H1 (cell line): ENCODE measurements around the gene TMEM131L. TPM values are rescaled to one million over a fixed set of nuclear protein-coding genes. Genes with fewer than 3 reads are reported as not detected.

Source experiments
- CTCF ChIA-PET: fragments of 300-600 bp; sonication (Branson Sonifier 250); formaldehyde crosslinking; loops from one replicate; lab custom pipeline; 2021; ENCODE audit not compliant: partially characterized antibody; lab: Charles Lee
- POLR2A ChIA-PET: fragments of 300-600 bp; sonication (Branson Sonifier 250); formaldehyde crosslinking; loops from one replicate; lab custom pipeline; 2021; ENCODE audit warnings: inconsistent platforms; ENCODE audit not compliant: partially characterized antibody; lab: Charles Lee
- DNase-seq, 2 experiments: peaks; one replicate each; pipeline versions ENCODE4 v3.0.0 to v3.0.0-alpha.2; 2010 to 2022; ENCODE audit warnings: low spot score in 2 of 2, low read depth in 1 of 2, mixed read lengths in 1 of 2
- FAIRE-seq: peaks from 2 replicates; lab custom pipeline; 2011; peaks lifted over from hg19 to GRCh38; lab: Jason Lieb, UNC
- H2AFZ ChIP-seq: 2 replicates; pipeline ENCODE4 v1.8.1; 2012; ENCODE audit warnings: low read length, inconsistent platforms
- H2AK5ac ChIP-seq: 2 replicates; pipeline ENCODE4 v1.6.1; 2013; ENCODE audit warnings: low read depth, low read length
- H2BK120ac ChIP-seq: replicated peaks from 2 replicates; pipeline ENCODE3; 2013; ENCODE audit warnings: low read depth, low read length, inconsistent platforms
- H2BK12ac ChIP-seq: 2 replicates; pipeline ENCODE4 v1.6.1; 2013; ENCODE audit warnings: low read depth, low read length
- H2BK15ac ChIP-seq: 2 replicates; pipeline ENCODE4 v1.6.1; 2013; ENCODE audit warnings: low read length
- H2BK20ac ChIP-seq: 2 replicates; pipeline ENCODE4 v1.6.1; 2013; ENCODE audit warnings: low read length
- H2BK5ac ChIP-seq: 2 replicates; pipeline ENCODE4 v1.6.1; 2013; ENCODE audit warnings: low read depth, low read length
- H3K14ac ChIP-seq: 2 replicates; pipeline ENCODE4 v1.6.1; 2013; ENCODE audit warnings: inconsistent platforms; ENCODE audit not compliant: insufficient read length
- H3K18ac ChIP-seq: 2 replicates; pipeline ENCODE4 v1.6.1; 2013; ENCODE audit warnings: low read length; ENCODE audit errors: extremely low read depth
- H3K23ac ChIP-seq: 2 replicates; pipeline ENCODE4 v1.6.1; 2013; ENCODE audit warnings: inconsistent platforms; ENCODE audit not compliant: insufficient read length
- H3K23me2 ChIP-seq: 2 replicates; pipeline ENCODE4 v1.6.1; 2013; ENCODE audit warnings: low read depth, low read length
- H3K27ac ChIP-seq: 2 replicates; pipeline ENCODE4 v1.6.1; 2011; ENCODE audit warnings: low read depth, low read length, inconsistent platforms
- H3K27me3 ChIP-seq, 4 experiments: replicated peaks in 1 of 4; 1 replicate in 1 of 4; 2 replicates in 3 of 4; pipeline versions ENCODE4 v1.6.1 to v1.8.1; 2011 to 2013; ENCODE audit warnings: low read length in 3 of 4, mild to moderate bottlenecking in 3 of 4, inconsistent platforms in 2 of 4, mixed read lengths in 2 of 4, moderate library complexity in 1 of 4; ENCODE audit not compliant: control insufficient read depth in 3 of 4, insufficient read depth in 3 of 4; ENCODE audit errors: extremely low read depth in 1 of 4
- H3K36me3 ChIP-seq, 4 experiments: 2 replicates each; pipeline versions ENCODE4 v1.6.1 to v1.8.1; 2011 to 2013; ENCODE audit warnings: mild to moderate bottlenecking in 4 of 4, low read length in 3 of 4, moderate library complexity in 2 of 4, control low read depth in 1 of 4, inconsistent platforms in 1 of 4; ENCODE audit not compliant: insufficient read depth in 4 of 4, control insufficient read depth in 2 of 4
- H3K4ac ChIP-seq: replicated peaks from 2 replicates; pipeline ENCODE3; 2013; ENCODE audit warnings: low read length, low read depth, mixed read lengths, inconsistent platforms; ENCODE audit not compliant: insufficient read length
- H3K4me1 ChIP-seq, 4 experiments: replicated peaks in 1 of 4; 1 replicate in 1 of 4; 2 replicates in 3 of 4; pipeline versions ENCODE4 v1.6.1 to v1.8.1; 2011 to 2013; ENCODE audit warnings: low read length in 3 of 4, inconsistent platforms in 2 of 4, mixed read lengths in 1 of 4; ENCODE audit not compliant: insufficient read depth in 4 of 4, control insufficient read depth in 3 of 4
- H3K4me2 ChIP-seq, 2 experiments: 2 replicates each; pipeline versions ENCODE4 v1.6.1 to v1.8.1; 2011 to 2013; ENCODE audit warnings: low read depth in 2 of 2, low read length in 2 of 2, control low read depth in 1 of 2, inconsistent platforms in 1 of 2, mild to moderate bottlenecking in 1 of 2; ENCODE audit not compliant: insufficient read depth in 1 of 2
- H3K4me3 ChIP-seq, 4 experiments: fragments of 200-600, 300-600 bp in 1 of 4; sonication (generic), shearing (Covaris generic), sonication (Bioruptor Twin) in 1 of 4; 2 replicates each; pipeline versions ENCODE4 v1.5.1 to v1.8.1; 2011 to 2016; ENCODE audit warnings: low read length in 4 of 4, low read depth in 3 of 4, control low read depth in 2 of 4, inconsistent platforms in 2 of 4, mild to moderate bottlenecking in 2 of 4, mixed read lengths in 1 of 4, moderate library complexity in 1 of 4; ENCODE audit not compliant: insufficient read depth in 2 of 4; ENCODE audit errors: extremely low read depth in 1 of 4
- H3K56ac ChIP-seq: replicated peaks from 2 replicates; pipeline ENCODE3; 2013; ENCODE audit warnings: low read depth, mild to moderate bottlenecking, mixed read lengths, low read length, inconsistent platforms; ENCODE audit not compliant: insufficient read length
- H3K79me1 ChIP-seq: 2 replicates; pipeline ENCODE4 v1.6.1; 2013; ENCODE audit warnings: low read depth, low read length, control low read depth
- H3K79me2 ChIP-seq, 2 experiments: 2 replicates each; pipeline versions ENCODE4 v1.6.1 to v1.8.1; 2012 to 2013; ENCODE audit warnings: low read length in 2 of 2, mild to moderate bottlenecking in 2 of 2, inconsistent platforms in 1 of 2; ENCODE audit not compliant: insufficient read depth in 2 of 2, control insufficient read depth in 1 of 2
- H3K9ac ChIP-seq, 4 experiments: replicated peaks in 1 of 4; 1 replicate in 1 of 4; 2 replicates in 3 of 4; pipeline versions ENCODE4 v1.6.1 to v1.8.1; 2011 to 2013; ENCODE audit warnings: low read depth in 3 of 4, low read length in 3 of 4, control low read depth in 2 of 4, mild to moderate bottlenecking in 2 of 4, moderate library complexity in 2 of 4, inconsistent platforms in 1 of 4; ENCODE audit errors: extremely low read depth in 1 of 4
- H3K9me3 ChIP-seq, 2 experiments: 2 replicates each; pipeline versions ENCODE4 v1.6.1 to v1.8.1; 2012 to 2013; ENCODE audit warnings: mild to moderate bottlenecking in 2 of 2, moderate library complexity in 2 of 2, control low read depth in 1 of 2, inconsistent platforms in 1 of 2, low read depth in 1 of 2, low read length in 1 of 2, mixed read lengths in 1 of 2; ENCODE audit not compliant: insufficient read depth in 2 of 2
- H4K20me1 ChIP-seq, 2 experiments: replicated peaks in 1 of 2; 2 replicates each; pipeline versions ENCODE3 to v1.8.1; 2011 to 2013; ENCODE audit warnings: inconsistent platforms in 2 of 2, low read length in 2 of 2, mild to moderate bottlenecking in 1 of 2; ENCODE audit not compliant: insufficient read depth in 2 of 2, control insufficient read depth in 1 of 2
- H4K5ac ChIP-seq: 2 replicates; pipeline ENCODE4 v1.6.1; 2013; ENCODE audit warnings: low read length, low read depth, mixed read lengths, inconsistent platforms; ENCODE audit not compliant: insufficient read length
- H4K8ac ChIP-seq: 2 replicates; pipeline ENCODE4 v1.8.0; 2013; ENCODE audit warnings: mild to moderate bottlenecking, moderate library complexity, low read length, inconsistent platforms; ENCODE audit not compliant: insufficient read depth; ENCODE audit errors: extremely low read depth
- H4K91ac ChIP-seq: replicated peaks from 2 replicates; pipeline ENCODE3; 2013; ENCODE audit warnings: low read length, mixed read lengths, inconsistent platforms; ENCODE audit not compliant: insufficient read length
- BRCA1 ChIP-seq: IDR thresholded peaks from 2 replicates; pipeline ENCODE4 v1.6.1; 2012; ENCODE audit warnings: low read depth, low read length, improper control_type of control experiment
- GABPA ChIP-seq: IDR thresholded peaks from 2 replicates; pipeline ENCODE4 v1.6.1; 2011; ENCODE audit warnings: mild to moderate bottlenecking, low read length, moderate library complexity, borderline replicate concordance; ENCODE audit not compliant: insufficient read depth
- KDM5A ChIP-seq: fragments of 200-600 bp; IDR thresholded peaks from 2 replicates; pipeline ENCODE4 v1.7.1; 2012; ENCODE audit warnings: mild to moderate bottlenecking, low read length, inconsistent platforms, mixed read lengths
- WGBS, 2 experiments: shearing (Covaris generic) in 1 of 2; methylation state at CpG; one replicate each; pipeline versions ENCODE4 v1.1.6 to v1.1.7; 2013 to 2015; ENCODE audit warnings: low lambda C conversion rate in 2 of 2, mixed read lengths in 2 of 2, inconsistent platforms in 1 of 2, low coverage in 1 of 2, missing lambda C conversion rate in 1 of 2; ENCODE audit not compliant: insufficient replicate concordance in 2 of 2, insufficient coverage in 1 of 2, insufficient read length in 1 of 2; ENCODE audit errors: extremely low coverage in 1 of 2, missing lambda C conversion rate in 1 of 2; 5-methylcytosine and 5-hydroxymethylcytosine counted together
- polyA plus RNA-seq, 7 experiments: library from polyadenylated mRNA; depleted of rRNA in 3 of 7; stranded (reverse) in 5 of 7; unstranded in 2 of 7; fragments of >200 nt in 5 of 7; fragments of 200-250 nt in 2 of 7; gene quantifications; 1 replicate in 5 of 7; 2 replicates in 1 of 7; 4 replicates in 1 of 7; pipeline versions ENCODE4 v1.2.1 to v1.2.3, GENCODE V29; 2011 to 2013; ENCODE audit warnings: missing spikeins in 2 of 7, mixed read lengths in 2 of 7
- total RNA-seq: library from RNA; stranded (reverse); fragmentation: NEBNext Ultra II Directional; extraction: Animal tissue kit (Norgen Biotek cat#: 25700); gene quantifications from 2 replicates; pipeline ENCODE4 v1.2.1, GENCODE V29; 2021
- TF ChIP-seq, protein P1 (sequence below), 3 experiments: IDR thresholded peaks; 1 replicate in 2 of 3; 2 replicates in 1 of 3; pipeline versions ENCODE4 v1.5.1 to v1.6.1; 2011; ENCODE audit warnings: low read length in 3 of 3, mild to moderate bottlenecking in 3 of 3, inconsistent platforms in 2 of 3, low read depth in 1 of 3, moderate library complexity in 1 of 3; ENCODE audit not compliant: insufficient read depth in 1 of 3; ENCODE audit errors: control extremely low read depth in 1 of 3
- TF ChIP-seq, protein P2 (sequence below): IDR thresholded peaks from 2 replicates; pipeline ENCODE4 v1.6.1; 2011; ENCODE audit warnings: low read length, improper control_type of control experiment
- TF ChIP-seq, protein P3 (sequence below): IDR thresholded peaks from 2 replicates; pipeline ENCODE4 v1.6.1; 2012; ENCODE audit warnings: inconsistent platforms
- TF ChIP-seq, protein P4 (sequence below): IDR thresholded peaks from 2 replicates; pipeline ENCODE4 v1.6.1; 2012; ENCODE audit warnings: inconsistent platforms

TMEM131L gene
- total and polyA plus RNA-seq, 2 of the 8 experiments (the other 6 are each of a cell fraction or from before 2014, with no cell fraction given): 14.3 to 26.1 TPM

DNA sequence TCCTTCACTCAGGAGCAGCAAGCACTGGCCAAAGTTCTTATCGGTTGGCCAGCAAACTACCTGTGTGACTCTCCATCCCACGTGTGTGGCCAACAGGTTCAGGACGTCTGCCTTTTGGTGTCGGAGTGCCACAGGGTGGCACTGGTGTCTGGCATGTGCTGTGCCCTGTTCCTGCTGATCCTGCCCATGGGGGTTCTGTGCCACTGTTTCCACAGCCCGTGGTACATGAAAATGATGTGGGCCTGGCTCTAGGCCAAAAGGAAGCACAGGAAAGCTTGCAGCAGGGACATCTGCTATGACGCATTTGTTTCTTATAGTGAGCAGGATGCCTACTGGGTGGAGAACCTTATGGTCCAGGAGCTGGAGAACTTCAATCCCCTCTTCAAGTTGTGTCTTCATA, 213.3 kb downstream of the TMEM131L start:
- ChIA-PET CTCF (interaction anchor here (1.2 to 1.6 kb wide), 3 partner anchors 29 to 85 kb away, joined by 3 to 5 read pairs (median 4); no protein-coding TSS in a partner anchor), POLR2A (no interaction called here)
- no peak for DNase-seq
- Histone ChIP-seq H3K4ac (no peak overlapping the region), H2BK5ac (no peak overlapping the region), H3K18ac (no peak overlapping the region), H4K91ac (no peak overlapping the region), H3K79me1 (no peaks in the 10 kb centered on the region), H3K79me2 (no peaks in the 10 kb centered on the region), H4K8ac (no peak overlapping the region), H3K4me3 (no peak overlapping the region), H3K27ac (no peak overlapping the region), H3K36me3 (no peaks in the 10 kb centered on the region), H4K20me1 (no peaks in the 10 kb centered on the region), H4K5ac (no peak overlapping the region), H3K14ac (no peak overlapping the region), H3K4me1 (peaks cover 0 to 4% (median 1%) of the 10 kb centered on the region in 4 experiments; a peak in 3 of 7 replicates), H2BK15ac (no peak overlapping the region), H3K27me3 (peaks cover 12 to 30% (median 21%) of the 10 kb centered on the region in 4 experiments), H2AFZ (no peak overlapping the region), H3K9me3 (no peaks in the 10 kb centered on the region; a peak in 1 of 4 replicates), H3K23me2 (peaks cover 12% of the 10 kb centered on the region; the same call in 1 of the 2 replicates), H2BK12ac (no peak overlapping the region), H3K9ac (no peak overlapping the region), H2AK5ac (no peak overlapping the region), H2BK120ac (no peak overlapping the region), H3K4me2 (no peak overlapping the region), H3K23ac (no peak overlapping the region), H2BK20ac (no peak overlapping the region), H3K56ac (no peak overlapping the region)
- TF ChIP-seq, protein P1, sequence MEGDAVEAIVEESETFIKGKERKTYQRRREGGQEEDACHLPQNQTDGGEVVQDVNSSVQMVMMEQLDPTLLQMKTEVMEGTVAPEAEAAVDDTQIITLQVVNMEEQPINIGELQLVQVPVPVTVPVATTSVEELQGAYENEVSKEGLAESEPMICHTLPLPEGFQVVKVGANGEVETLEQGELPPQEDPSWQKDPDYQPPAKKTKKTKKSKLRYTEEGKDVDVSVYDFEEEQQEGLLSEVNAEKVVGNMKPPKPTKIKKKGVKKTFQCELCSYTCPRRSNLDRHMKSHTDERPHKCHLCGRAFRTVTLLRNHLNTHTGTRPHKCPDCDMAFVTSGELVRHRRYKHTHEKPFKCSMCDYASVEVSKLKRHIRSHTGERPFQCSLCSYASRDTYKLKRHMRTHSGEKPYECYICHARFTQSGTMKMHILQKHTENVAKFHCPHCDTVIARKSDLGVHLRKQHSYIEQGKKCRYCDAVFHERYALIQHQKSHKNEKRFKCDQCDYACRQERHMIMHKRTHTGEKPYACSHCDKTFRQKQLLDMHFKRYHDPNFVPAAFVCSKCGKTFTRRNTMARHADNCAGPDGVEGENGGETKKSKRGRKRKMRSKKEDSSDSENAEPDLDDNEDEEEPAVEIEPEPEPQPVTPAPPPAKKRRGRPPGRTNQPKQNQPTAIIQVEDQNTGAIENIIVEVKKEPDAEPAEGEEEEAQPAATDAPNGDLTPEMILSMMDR (IDR thresholded peaks at IDR 0.05; ENCODE audit: control extremely low read depth in 1 of 3, insufficient read depth in 1 of 3, low read depth in 1 of 3, low read length in 3 of 3): no peak
- TF ChIP-seq, protein P2, sequence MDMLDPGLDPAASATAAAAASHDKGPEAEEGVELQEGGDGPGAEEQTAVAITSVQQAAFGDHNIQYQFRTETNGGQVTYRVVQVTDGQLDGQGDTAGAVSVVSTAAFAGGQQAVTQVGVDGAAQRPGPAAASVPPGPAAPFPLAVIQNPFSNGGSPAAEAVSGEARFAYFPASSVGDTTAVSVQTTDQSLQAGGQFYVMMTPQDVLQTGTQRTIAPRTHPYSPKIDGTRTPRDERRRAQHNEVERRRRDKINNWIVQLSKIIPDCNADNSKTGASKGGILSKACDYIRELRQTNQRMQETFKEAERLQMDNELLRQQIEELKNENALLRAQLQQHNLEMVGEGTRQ: no peak
- TF ChIP-seq KDM5A (no peak), GABPA (no peak), BRCA1 (no peak)
- TF ChIP-seq, protein P3, sequence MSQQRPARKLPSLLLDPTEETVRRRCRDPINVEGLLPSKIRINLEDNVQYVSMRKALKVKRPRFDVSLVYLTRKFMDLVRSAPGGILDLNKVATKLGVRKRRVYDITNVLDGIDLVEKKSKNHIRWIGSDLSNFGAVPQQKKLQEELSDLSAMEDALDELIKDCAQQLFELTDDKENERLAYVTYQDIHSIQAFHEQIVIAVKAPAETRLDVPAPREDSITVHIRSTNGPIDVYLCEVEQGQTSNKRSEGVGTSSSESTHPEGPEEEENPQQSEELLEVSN: no peak
- TF ChIP-seq, protein P4, sequence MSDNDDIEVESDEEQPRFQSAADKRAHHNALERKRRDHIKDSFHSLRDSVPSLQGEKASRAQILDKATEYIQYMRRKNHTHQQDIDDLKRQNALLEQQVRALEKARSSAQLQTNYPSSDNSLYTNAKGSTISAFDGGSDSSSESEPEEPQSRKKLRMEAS: no peak
- WGBS, 2 experiments: 78% methylated on average over 6 of the region's 6 CpGs; no CpG with 5 or more reads in 1 of the 2 experiments
- FAIRE-seq: no peak
